HG03521 (cell line): Measurements from ENCODE around the gene VWA5B2.

Experiments
- ATAC-seq: cut with Tn5 transposase; IDR thresholded peaks from one replicate; pipeline ENCODE4 v1.9.1; 2021; ENCODE audit warnings: mild to moderate bottlenecking, moderate library complexity; ENCODE audit not compliant: unreplicated experiment

VWA5B2 gene

DNA sequence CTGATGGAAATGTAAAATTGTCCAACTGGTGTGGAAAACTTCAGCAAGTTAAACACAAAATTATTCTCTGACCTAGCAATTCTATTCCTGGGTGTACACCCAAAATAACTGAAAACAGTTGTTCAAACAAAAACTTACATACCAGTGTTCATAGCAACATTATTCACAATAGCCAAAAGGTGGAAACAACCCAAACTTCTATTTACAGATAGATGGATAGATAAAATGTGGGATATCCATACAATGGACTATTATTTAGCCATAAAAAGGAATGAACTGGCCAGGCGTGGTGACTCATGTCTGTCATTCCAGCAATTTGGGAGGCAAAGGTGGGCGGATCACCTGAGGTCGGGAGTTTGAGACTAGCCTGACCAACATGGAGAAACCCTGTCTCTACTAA, 6.9 kb upstream of the VWA5B2 start:
- ATAC-seq = no peak

DNA sequence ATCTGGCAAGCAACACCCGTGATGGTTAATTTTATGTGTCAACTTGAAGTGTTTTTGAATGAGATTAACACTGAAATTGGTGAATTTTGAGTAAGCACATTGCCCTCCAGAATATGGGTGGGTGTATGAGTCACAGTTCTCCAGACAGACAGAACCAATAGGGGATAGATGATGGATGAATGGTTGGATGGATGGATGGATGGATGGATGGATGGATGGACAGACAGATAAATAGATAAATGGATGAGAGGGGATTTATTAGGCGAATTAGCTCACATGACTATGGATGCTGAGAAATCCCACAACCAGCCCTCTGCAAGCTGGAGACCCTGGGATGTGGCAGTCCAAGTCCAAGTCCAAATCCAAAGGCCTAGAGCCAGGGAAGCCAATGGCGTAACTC, 5.4 kb upstream of the VWA5B2 start:
- no peak for ATAC-seq

- ATAC-seq = peak; percentile 42
These were observed 1.9 kb upstream of the VWA5B2 start for GRCh38 chr3:184227481-184227935.

DNA sequence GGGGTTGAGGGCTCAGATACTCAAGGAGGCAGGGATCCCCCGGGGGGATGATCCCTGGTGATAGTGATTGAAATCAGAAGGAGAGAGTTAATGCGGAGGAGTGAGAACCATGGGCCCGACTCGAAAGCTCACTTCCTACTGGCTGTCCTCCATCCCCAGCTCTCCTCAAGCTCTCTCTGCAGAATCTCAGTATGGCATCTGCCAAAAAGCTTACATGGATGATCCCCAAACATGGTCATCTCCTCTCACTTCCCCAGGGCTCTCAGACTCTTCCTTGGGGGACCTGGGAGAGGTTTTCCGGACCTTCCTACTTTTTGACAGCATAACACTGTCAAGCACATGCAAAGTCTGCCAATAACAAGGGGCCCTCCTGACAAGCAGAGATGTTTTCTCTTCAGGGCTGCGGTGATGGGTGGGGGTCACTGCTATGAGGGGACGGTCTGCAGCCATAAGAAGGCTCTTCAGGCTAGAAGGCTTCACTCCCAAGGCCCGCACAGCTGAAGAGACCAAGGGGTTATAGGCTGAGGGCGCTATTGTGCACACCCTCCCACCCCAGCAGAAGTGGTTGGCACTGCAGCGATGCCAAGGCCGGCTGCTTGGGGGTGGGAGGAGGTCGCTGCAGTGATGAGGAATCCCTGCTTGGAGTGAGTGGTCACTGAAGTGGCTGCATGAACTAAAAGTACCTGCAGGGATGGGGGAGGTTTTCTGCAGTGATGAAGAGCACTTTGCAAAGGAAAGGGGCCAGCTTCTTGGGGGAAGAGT, 828 bp upstream of the VWA5B2 start:
- ATAC-seq = no peak

DNA sequence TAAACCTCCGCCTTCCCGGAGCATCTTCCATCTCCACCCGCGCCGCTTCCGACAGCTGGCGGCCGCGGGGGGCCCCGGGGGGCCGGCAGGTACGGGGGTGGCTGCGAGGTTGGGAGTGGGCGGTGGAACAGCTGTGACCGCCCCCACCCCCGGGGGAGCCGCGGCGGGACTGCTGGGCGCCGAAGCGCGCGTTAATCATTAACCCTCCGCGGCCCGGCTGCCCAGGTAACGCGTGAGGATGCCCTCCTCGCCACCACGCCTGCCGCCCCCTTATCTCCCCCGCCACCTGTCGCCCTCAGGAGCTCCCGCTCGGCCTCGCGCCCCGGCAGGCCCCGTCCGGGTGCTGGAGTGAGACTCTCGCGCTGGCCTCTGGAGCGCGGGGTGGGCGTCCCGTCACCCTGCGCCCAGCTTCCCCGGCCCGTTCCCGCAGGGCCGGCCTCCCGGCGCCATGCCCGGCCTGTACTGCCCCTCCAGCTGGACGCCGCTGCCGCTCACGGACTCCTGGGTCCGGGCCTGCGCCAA, 757 bp downstream of the VWA5B2 start:
- ATAC-seq = no peak

GRCh38 chr3:184230603-184231528, 1.5 kb downstream of the VWA5B2 start:
- no peak for ATAC-seq

- no peak for ATAC-seq
These were observed 2.3 kb downstream of the VWA5B2 start for GRCh38 chr3:184231671-184232070.

DNA sequence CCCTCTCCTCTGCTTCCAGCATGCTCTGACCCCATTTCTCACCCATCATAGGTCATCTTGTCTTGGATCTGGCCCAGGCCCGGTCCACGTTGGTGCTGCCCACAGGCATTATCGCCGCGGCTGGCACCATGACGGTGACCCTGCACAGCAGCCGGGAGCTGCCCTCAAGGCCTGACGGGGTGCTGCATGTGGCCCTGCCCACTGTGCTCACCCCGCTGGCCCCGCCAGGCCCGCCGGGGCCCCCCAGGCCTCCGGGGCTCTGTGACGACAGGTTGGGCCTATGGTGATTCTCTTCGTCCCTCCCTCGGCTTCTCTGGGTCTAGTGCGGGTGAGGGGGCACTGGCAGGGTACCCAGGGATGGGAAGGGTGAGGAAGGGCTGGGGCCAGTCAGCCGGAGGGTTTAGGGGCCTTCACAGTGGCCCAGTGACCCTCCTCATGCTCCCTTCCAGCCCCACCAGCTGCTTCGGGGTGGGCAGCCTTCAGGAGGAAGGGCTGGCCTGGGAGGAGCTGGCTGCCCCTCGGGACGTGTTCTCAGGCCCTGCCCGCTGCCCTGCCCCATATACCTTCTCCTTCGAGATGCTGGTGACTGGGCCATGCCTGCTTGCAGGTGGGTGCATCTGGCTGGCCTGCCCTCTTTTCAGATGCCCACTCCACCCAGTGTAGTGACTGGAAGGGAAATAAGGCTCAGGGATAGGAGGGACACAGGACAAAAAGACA, 3.9 kb downstream of the VWA5B2 start:
- no peak for ATAC-seq

DNA sequence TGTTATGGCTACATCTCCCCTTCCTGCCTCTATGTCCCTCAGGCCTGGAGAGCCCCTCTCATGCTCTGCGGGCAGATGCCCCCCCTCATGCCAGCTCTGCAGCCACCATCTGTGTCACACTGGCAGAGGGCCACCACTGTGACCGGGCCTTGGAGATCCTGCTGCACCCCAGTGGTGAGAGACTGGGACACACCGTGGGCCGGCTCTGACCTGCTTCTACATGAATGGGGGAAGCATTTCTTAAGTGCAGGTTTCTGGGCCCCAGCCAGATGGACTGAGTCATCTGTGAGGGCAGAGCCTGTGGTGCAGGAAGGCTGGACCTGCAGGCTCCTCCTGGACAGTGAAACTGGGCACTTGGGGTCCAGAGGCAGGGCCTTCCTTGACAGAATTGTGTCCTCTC, 4.8 kb downstream of the VWA5B2 start:
- ATAC-seq = no peak

DNA sequence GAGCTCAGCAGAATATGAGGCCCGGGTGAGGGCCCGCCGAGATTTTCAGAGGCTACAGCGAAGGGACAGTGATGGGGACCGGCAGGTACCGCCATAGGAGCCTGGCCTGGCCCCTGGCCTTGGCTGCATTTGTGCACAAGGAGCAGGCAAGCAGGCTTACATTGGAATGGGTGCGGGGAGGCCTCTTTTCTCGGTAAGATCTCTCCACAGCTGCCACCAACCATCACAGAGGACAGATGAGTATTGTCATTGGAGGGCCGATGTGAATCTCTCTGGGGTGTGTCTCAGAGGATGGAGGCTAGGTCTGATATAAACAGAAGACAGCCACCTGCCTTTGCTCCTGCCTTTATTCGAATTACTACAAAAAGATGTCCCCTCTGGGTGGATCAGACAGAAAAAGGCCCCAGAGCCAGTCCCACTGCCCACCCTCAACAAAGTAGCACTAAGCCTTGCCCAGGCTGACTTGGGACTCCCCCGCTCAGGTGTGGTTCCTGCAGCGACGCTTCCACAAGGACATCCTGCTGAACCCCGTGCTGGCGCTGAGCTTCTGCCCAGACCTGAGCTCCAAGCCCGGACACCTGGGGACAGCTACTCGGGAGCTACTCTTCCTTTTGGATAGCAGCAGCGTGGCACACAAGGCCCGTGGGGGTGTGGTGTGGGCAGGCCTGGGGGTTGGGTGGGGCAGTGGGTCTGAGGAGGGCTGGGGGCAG, 5.4 kb downstream of the VWA5B2 start:
- no peak for ATAC-seq

- no peak for ATAC-seq
These were observed 6.1 kb downstream of the VWA5B2 start for GRCh38 chr3:184235381-184236032.

DNA sequence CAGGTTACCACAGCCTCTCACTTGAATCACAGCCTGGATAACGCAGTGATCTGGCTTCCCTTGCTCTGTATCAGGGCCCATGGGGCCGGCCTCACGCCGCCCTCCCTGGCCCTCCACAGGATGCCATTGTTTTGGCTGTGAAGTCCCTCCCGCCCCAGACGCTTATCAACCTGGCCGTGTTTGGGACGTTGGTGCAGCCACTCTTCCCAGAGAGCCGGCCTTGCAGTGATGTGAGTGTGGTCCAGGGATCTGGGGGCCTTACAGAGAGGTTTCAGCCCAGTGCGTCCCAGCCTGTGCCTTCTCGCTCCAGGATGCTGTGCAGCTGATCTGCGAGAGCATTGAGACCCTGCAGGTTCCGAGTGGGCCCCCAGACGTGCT, 6.6 kb downstream of the VWA5B2 start:
- no peak for ATAC-seq

GRCh38 chr3:184236636-184237035, 7.3 kb downstream of the VWA5B2 start:
- ATAC-seq = no peak

DNA sequence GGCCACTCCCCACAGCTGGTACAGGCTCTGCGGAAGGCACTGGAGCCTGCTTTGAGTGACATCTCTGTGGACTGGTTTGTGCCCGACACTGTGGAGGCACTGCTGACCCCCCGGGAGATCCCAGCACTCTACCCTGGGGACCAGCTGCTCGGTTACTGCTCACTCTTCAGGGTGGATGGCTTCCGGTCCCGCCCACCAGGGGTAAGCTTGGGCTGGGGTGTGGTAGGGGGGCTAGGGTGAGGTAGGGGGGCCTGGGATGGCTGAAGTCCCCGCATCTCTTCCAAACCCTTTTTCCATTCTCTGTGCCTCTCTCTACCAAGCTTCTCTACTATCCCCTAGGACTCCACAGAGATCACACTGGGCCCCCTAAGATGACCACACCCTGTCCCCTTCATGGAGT, 7.8 kb downstream of the VWA5B2 start:
- no peak for ATAC-seq

DNA sequence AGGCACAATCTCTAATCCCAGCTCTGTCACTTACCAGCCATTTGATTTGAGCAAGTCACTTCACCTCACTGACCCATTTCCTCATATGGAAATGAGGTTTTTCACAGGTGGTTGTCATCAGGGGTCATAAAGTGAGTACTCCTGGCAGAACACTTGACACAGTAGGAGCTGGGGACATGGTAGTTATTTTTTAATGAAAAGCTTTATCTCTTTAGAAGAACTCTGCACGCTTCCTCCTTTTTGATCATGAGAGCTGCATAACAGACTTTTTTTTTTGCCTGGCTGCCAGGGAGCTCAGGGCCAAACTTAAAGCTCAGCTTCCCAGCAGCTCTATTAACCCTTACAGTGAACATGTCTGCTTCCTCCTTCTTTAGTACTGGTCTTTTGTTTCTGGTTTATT, 8.4 kb downstream of the VWA5B2 start:
- ATAC-seq = no peak

- ATAC-seq = no peak
These were observed 8.9 kb downstream of the VWA5B2 start for GRCh38 chr3:184238246-184238818.

DNA sequence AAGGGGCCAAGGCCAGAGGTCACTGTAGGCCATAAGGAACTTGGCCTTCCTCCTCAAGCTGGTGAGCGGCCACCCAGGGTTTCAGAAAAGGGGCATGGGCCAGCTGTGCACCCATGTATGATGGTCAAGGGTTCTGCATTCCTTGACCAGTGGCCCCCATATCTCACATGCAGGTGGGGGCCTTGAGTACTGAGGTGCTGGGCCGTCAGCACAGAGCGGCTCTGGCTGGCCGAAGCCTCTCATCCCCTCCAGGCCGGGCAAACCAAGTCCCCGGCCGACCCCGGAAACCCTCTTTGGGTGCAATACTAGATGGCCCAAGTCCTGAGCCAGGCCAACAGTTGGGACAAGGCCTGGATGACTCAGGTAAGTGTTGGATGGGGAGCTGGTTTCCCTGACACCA, 9.8 kb downstream of the VWA5B2 start:
- no peak for ATAC-seq

DNA sequence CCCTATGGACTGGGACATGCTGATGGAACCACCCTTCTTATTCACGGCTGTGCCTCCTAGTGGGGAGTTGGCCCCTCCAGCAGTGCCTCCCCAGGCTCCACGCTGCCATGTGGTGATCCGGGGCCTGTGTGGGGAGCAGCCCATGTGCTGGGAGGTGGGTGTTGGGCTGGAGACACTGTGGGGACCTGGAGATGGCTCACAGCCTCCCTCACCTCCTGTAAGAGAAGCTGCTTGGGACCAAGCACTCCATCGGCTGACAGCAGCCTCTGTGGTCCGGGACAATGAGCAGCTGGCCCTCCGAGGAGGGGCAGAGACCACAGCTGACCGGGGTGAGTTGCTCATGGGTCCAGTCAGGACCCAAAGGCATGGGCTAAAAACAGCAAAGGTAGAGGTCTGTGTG, 10.3 kb downstream of the VWA5B2 start:
- no peak for ATAC-seq

DNA sequence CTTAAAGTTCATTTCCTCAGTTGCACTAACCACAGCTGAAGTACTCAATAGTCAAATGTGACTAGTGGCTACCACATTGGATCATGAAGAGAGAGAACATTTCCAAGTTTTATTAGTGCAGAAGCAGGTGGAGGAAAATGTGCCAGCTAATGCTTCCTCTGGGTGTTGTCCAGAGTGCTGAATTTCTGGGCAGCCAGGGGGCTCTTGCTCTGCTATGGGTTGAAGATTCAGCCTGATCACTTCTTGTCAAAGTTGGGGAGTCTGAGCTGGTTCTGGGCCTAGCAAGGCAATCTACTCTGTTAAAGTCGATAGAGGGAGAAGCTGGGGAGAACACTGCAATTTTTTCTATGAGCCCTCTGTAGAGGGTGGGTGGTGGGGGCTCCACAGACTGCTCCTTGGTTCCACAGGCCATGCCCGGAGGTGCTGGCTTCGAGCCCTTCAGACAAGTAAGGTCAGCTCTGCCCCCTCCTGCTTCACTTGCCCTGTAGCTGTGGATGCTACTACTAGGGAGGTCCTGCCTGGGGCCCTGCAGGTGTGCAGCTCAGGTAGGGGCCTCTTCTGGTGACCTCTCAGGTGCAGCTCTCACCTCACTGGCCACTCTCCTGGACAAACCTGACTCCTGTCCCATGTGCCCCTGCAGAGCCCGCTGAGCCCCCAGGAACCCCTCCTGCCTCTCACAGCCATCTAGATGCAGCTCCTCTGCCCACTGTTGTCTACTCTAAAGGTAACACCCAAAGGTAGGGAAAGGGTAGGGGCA, 11.2 kb downstream of the VWA5B2 start:
- no peak for ATAC-seq
